ENCODE data around the gene SELENOO.

DNA sequence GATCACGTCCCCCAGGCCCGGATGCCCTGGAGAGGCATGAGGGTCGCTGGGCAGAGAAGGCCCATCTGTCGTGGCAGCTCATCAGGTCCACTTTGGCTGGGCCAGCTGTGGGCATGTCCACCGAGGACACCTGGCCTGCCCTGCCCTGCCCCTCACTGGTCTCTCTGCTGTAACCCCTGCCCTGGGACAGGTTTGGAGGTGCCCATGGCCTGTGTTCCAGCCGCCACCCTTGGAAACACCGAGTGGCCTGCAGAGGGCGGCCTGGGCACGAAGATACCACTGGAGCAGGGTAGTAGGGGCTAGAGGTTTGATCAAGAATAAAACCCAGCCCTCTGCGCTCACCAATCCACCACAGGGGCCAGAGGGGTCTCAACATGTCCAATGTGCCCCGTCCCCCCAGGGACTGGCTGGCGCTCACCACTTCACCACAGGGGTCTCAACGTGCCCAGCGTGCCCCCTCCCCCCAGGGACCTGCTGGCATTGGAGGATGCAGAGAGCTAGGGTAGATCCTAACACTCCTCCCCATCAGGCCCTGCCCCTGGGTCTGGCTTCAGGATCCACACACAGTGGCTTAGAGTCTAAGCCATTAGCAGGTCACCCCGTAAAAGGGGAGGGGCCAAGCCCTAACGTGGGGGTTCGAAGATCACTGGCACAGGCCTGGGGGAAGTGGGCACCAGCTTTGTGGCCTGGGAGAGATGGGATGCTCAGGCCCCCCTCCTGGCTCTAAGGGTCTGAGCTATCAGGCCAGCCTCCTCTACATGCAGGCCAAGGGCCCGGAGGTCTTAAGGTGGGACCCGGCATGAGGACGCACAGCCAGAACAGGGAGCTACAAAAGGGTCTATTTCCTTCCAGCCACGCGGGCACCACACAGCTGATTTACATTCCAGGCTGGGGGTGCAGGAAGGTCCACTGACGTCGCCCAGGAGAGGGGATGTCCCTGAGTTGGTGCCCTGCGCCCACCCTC is 51.6 kb downstream of the SELENOO start:
- TF ChIP-seq POLR2A (IDR thresholded peaks at IDR 0.05; ENCODE audit: low read length) (no peak), GATA1 (IDR thresholded peaks at IDR 0.05; ENCODE audit: low read depth, low read length) (no peak)

Measured in erythroblast (primary cell).